Measurements from ENCODE around the gene SEC31A.

DNA sequence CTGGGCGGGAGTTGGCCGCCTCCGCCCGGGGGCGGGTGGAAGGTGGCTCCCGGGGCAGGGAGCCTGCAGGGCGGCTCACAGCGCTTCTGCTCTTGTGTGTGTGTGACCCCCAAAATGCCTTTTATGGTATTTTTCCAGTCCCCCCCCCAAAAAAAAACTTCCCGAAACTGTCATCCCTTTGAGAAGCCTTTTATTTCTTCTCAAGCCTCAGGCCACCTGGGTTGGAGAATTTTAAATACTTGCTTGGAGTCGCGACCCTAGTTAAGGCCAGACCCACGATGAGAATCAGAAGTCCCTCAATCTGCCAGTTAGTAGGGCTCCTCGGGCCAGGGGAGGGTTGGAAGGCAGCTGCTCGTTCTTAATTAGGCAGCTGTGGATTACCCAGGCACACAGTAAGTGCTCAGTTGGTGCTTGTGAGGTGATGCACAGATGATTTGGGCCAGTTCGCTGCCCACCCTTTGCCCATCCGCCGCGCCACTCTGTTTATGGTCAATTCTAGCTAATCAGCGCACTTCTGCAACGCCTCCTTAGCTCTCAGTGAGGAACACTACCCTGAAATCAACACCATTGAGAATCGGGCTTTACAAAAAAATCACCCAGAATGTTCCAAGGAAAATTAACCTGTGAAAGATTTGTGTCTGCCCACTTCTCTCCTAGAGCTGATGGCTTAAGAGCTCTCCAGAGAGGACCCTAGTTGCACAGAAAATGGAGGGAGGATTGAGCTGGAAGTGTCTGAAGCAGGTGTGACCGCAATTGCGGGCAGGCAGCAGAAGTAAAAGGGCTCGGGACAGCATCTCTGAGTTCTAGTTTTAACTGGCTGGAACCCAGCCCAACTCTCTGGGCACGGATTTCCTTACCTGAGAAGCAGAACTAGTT lies 91.7 kb downstream of the SEC31A start:
- TF ChIP-seq, protein P1, sequence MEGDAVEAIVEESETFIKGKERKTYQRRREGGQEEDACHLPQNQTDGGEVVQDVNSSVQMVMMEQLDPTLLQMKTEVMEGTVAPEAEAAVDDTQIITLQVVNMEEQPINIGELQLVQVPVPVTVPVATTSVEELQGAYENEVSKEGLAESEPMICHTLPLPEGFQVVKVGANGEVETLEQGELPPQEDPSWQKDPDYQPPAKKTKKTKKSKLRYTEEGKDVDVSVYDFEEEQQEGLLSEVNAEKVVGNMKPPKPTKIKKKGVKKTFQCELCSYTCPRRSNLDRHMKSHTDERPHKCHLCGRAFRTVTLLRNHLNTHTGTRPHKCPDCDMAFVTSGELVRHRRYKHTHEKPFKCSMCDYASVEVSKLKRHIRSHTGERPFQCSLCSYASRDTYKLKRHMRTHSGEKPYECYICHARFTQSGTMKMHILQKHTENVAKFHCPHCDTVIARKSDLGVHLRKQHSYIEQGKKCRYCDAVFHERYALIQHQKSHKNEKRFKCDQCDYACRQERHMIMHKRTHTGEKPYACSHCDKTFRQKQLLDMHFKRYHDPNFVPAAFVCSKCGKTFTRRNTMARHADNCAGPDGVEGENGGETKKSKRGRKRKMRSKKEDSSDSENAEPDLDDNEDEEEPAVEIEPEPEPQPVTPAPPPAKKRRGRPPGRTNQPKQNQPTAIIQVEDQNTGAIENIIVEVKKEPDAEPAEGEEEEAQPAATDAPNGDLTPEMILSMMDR (IDR thresholded peaks at IDR 0.05; ENCODE audit: low read depth, low read length) = no peak
- TF ChIP-seq EZH2phosphoT487 (IDR thresholded peaks at IDR 0.05; ENCODE audit: low read depth) = no peak

All from OCI-LY3 (cell line).